ENCODE results near the gene ZC3H12C.

Gene ZC3H12C

GRCh38 chr11:110093407-110094297 is 460 bp downstream of the ZC3H12C start:
- H3K9ac ChIP-seq (ENCODE audit: insufficient read length, low read depth), result peak overlapping the region; percentile 77

GRCh38 chr11:110094298-110095285 is 1.4 kb downstream of the ZC3H12C start:
- Histone ChIP-seq H3K36me3 (ENCODE audit: insufficient read depth, insufficient read length, low read length) (no peaks in the 10 kb centered on the region), H3K9me3 (ENCODE audit: insufficient read depth, low read length) (no peaks in the 10 kb centered on the region), H3K4me3 (ENCODE audit: insufficient read length, low read depth) (peak overlapping the region; percentile 66), H3K4me1 (ENCODE audit: insufficient read depth, insufficient read length) (no peaks in the 10 kb centered on the region), H3K27me3 (ENCODE audit: insufficient read depth, insufficient read length) (peaks cover 18% of the 10 kb centered on the region), H3K9ac (ENCODE audit: insufficient read length, low read depth) (peak overlapping the region; percentile 77)
- no peak for DNase-seq (ENCODE audit: low read depth, low spot score)
- TF ChIP-seq SUZ12 (IDR thresholded peaks at IDR 0.05; ENCODE audit: extremely low read depth, insufficient read depth, insufficient read length) (no peak), ZNF274 (IDR thresholded peaks at IDR 0.05; ENCODE audit: low read depth, low read length) (no peak)

More at GRCh38 chr11:110093407-110094297, 460 bp downstream of the ZC3H12C start:
- Histone ChIP-seq H3K27me3 (ENCODE audit: insufficient read depth, insufficient read length) (peaks cover 18% of the 10 kb centered on the region), H3K9me3 (ENCODE audit: insufficient read depth, low read length) (no peaks in the 10 kb centered on the region), H3K36me3 (ENCODE audit: insufficient read depth, insufficient read length, low read length) (no peaks in the 10 kb centered on the region), H3K4me1 (ENCODE audit: insufficient read depth, insufficient read length) (no peaks in the 10 kb centered on the region), H3K4me3 (ENCODE audit: insufficient read length, low read depth) (peak overlapping the region; percentile 66)
- peak; percentile 20 for DNase-seq (ENCODE audit: low read depth, low spot score)
- TF ChIP-seq YY1 (IDR thresholded peaks at IDR 0.05; ENCODE audit: insufficient read depth, insufficient read length) (no peak), SUZ12 (IDR thresholded peaks at IDR 0.05; ENCODE audit: extremely low read depth, insufficient read depth, insufficient read length) (no peak), ZNF274 (IDR thresholded peaks at IDR 0.05; ENCODE audit: low read depth, low read length) (no peak)

GRCh38 chr11:110095554-110095953 is 2.4 kb downstream of the ZC3H12C start:
- Histone ChIP-seq H3K4me3 (ENCODE audit: insufficient read length, low read depth) (no peak overlapping the region), H3K4me1 (ENCODE audit: insufficient read depth, insufficient read length) (no peaks in the 10 kb centered on the region), H3K9me3 (ENCODE audit: insufficient read depth, low read length) (no peaks in the 10 kb centered on the region), H3K9ac (ENCODE audit: insufficient read length, low read depth) (no peak overlapping the region), H3K36me3 (ENCODE audit: insufficient read depth, insufficient read length, low read length) (no peaks in the 10 kb centered on the region), H3K27me3 (ENCODE audit: insufficient read depth, insufficient read length) (peaks cover 15% of the 10 kb centered on the region)
- no peak for DNase-seq (ENCODE audit: low read depth, low spot score)
- TF ChIP-seq ZNF274 (IDR thresholded peaks at IDR 0.05; ENCODE audit: low read depth, low read length), result no peak
- no peak for TF ChIP-seq YY1 (IDR thresholded peaks at IDR 0.05; ENCODE audit: insufficient read depth, insufficient read length)
- no peak for TF ChIP-seq SUZ12 (IDR thresholded peaks at IDR 0.05; ENCODE audit: extremely low read depth, insufficient read depth, insufficient read length)

GRCh38 chr11:110096496-110096895 is 3.3 kb downstream of the ZC3H12C start:
- Histone ChIP-seq H3K4me3 (ENCODE audit: insufficient read length, low read depth) (no peak overlapping the region), H3K4me1 (ENCODE audit: insufficient read depth, insufficient read length) (no peaks in the 10 kb centered on the region), H3K9ac (ENCODE audit: insufficient read length, low read depth) (no peak overlapping the region), H3K27me3 (ENCODE audit: insufficient read depth, insufficient read length) (peaks cover 11% of the 10 kb centered on the region), H3K36me3 (ENCODE audit: insufficient read depth, insufficient read length, low read length) (no peaks in the 10 kb centered on the region), H3K9me3 (ENCODE audit: insufficient read depth, low read length) (no peaks in the 10 kb centered on the region)
- DNase-seq (ENCODE audit: low read depth, low spot score), result no peak
- no peak for TF ChIP-seq SUZ12 (IDR thresholded peaks at IDR 0.05; ENCODE audit: extremely low read depth, insufficient read depth, insufficient read length)
- no peak for TF ChIP-seq ZNF274 (IDR thresholded peaks at IDR 0.05; ENCODE audit: low read depth, low read length)
- no peak for TF ChIP-seq YY1 (IDR thresholded peaks at IDR 0.05; ENCODE audit: insufficient read depth, insufficient read length)

GRCh38 chr11:110097459-110098012 is 4.3 kb downstream of the ZC3H12C start:
- no peaks in the 10 kb centered on the region for H3K4me1 ChIP-seq (ENCODE audit: insufficient read depth, insufficient read length)
- peaks cover 5% of the 10 kb centered on the region for H3K27me3 ChIP-seq (ENCODE audit: insufficient read depth, insufficient read length)
- TF ChIP-seq ZNF274 (IDR thresholded peaks at IDR 0.05; ENCODE audit: low read depth, low read length) (no peak), SUZ12 (IDR thresholded peaks at IDR 0.05; ENCODE audit: extremely low read depth, insufficient read depth, insufficient read length) (no peak), YY1 (IDR thresholded peaks at IDR 0.05; ENCODE audit: insufficient read depth, insufficient read length) (no peak)
- no peak overlapping the region for H3K9ac ChIP-seq (ENCODE audit: insufficient read length, low read depth)
- no peak overlapping the region for H3K4me3 ChIP-seq (ENCODE audit: insufficient read length, low read depth)
- no peaks in the 10 kb centered on the region for H3K9me3 ChIP-seq (ENCODE audit: insufficient read depth, low read length)
- H3K36me3 ChIP-seq (ENCODE audit: insufficient read depth, insufficient read length, low read length), result no peaks in the 10 kb centered on the region
- no peak for DNase-seq (ENCODE audit: low read depth, low spot score)

- Histone ChIP-seq H3K4me1 (ENCODE audit: insufficient read depth, insufficient read length) (no peaks in the 10 kb centered on the region), H3K27me3 (ENCODE audit: insufficient read depth, insufficient read length) (peaks cover 5% of the 10 kb centered on the region), H3K36me3 (ENCODE audit: insufficient read depth, insufficient read length, low read length) (no peaks in the 10 kb centered on the region), H3K9ac (ENCODE audit: insufficient read length, low read depth) (no peak overlapping the region), H3K9me3 (ENCODE audit: insufficient read depth, low read length) (no peaks in the 10 kb centered on the region), H3K4me3 (ENCODE audit: insufficient read length, low read depth) (no peak overlapping the region)
- TF ChIP-seq YY1 (IDR thresholded peaks at IDR 0.05; ENCODE audit: insufficient read depth, insufficient read length) (no peak), ZNF274 (IDR thresholded peaks at IDR 0.05; ENCODE audit: low read depth, low read length) (no peak), SUZ12 (IDR thresholded peaks at IDR 0.05; ENCODE audit: extremely low read depth, insufficient read depth, insufficient read length) (no peak)
- no peak for DNase-seq (ENCODE audit: low read depth, low spot score)
Observed at GRCh38 chr11:110098645-110099044, 5.5 kb downstream of the ZC3H12C start.

All from NT2/D1 (cell line).